ENCODE measurements around the gene CERS6.
A peak's percentile ranks its signal among the peaks of the same experiment; 100 is the strongest.

The CERS6 gene

DNA sequence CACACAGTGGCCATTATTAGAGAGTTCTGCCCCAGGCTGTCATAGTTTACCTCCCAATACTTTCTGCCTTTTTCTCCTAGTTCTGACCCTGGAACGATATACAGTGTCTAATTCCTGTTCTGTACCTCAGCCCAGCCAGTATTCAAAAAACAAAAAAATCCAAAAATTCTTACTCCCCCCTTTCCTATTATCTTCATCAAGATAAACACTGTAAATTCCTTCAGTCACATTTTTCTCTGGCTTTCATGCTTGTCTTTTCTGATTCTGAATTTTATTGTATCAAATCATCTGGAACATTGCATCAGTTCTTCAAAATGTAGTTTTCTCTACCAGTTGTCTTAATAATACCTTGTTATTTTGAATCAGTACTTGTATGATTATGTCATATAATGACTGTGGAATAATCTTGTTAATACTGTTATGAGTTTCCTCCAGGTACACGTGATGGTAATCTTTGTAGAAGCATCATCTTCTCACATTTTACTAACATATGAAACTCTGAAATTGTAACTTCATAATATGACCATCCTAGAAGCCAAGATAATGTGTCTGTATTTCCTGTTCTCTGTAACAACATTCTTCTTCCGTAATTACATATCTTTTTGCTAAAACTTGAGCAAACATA lies 267.3 kb downstream of the CERS6 start:
- intact Hi-C loops (cut with micrococcal nuclease) = no loop called here
- Mint-ChIP-seq H3K27me3 (no peaks in the 10 kb centered on the region), H3K27ac (no peak overlapping the region), H3K4me1 (ENCODE audit: low read depth) (peaks cover 4% of the 10 kb centered on the region), H3K4me3 (no peak overlapping the region), H3K36me3 (ENCODE audit: low read depth) (peaks cover 67% of the 10 kb centered on the region), H3K9me3 (no peaks in the 10 kb centered on the region)

GRCh38 chr2:168726375-168726774 lies 270.3 kb downstream of the CERS6 start:
- no peak overlapping the region for H3K4me3 Mint-ChIP-seq
- peaks cover 52% of the 10 kb centered on the region for H3K36me3 Mint-ChIP-seq (ENCODE audit: low read depth)
- no peaks in the 10 kb centered on the region for H3K9me3 Mint-ChIP-seq
- intact Hi-C loops (cut with micrococcal nuclease) = no loop called here
- H3K4me1 Mint-ChIP-seq (ENCODE audit: low read depth) = peaks cover 5% of the 10 kb centered on the region
- H3K27ac Mint-ChIP-seq = no peak overlapping the region
- H3K27me3 Mint-ChIP-seq = no peaks in the 10 kb centered on the region

DNA sequence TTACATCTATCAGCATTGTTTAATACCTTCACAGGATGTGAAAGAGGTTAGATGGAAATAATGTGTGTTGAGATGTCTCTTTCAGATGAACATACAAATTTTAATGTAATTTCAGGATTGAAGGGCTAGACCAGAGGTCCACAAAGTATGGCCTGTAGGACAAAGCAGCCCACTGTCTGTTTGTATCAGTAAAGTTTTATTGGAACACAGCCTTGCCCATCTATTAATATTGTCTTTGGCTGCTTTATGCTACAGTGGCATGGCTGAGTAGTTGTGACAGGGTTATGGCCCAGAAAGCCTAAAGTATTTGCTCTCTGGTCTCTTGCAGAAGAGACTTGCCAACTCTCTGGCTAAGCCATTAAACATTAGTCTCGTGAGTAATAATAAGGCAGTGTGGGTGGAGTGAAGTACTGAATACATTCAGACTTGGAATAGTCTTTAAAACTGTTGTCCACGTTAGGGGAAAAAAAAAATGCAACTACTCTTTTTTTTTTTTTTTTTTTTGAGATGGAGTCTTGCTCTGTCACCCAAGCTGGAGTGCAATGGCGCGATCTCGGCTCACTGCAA lies 271.9 kb downstream of the CERS6 start:
- Mint-ChIP-seq H3K9me3 (no peaks in the 10 kb centered on the region), H3K4me3 (no peak overlapping the region), H3K27me3 (no peaks in the 10 kb centered on the region), H3K36me3 (ENCODE audit: low read depth) (peaks cover 40% of the 10 kb centered on the region), H3K4me1 (ENCODE audit: low read depth) (peaks cover 19% of the 10 kb centered on the region), H3K27ac (no peak overlapping the region)
- intact Hi-C loops (cut with micrococcal nuclease) = no loop called here

GRCh38 chr2:168729455-168729854 lies 273.4 kb downstream of the CERS6 start:
- Mint-ChIP-seq H3K27ac (no peak overlapping the region), H3K9me3 (no peaks in the 10 kb centered on the region), H3K4me1 (ENCODE audit: low read depth) (peaks cover 14% of the 10 kb centered on the region), H3K4me3 (no peak overlapping the region), H3K27me3 (no peaks in the 10 kb centered on the region), H3K36me3 (ENCODE audit: low read depth) (peaks cover 33% of the 10 kb centered on the region)
- intact Hi-C loops (cut with micrococcal nuclease) = no loop called here

DNA sequence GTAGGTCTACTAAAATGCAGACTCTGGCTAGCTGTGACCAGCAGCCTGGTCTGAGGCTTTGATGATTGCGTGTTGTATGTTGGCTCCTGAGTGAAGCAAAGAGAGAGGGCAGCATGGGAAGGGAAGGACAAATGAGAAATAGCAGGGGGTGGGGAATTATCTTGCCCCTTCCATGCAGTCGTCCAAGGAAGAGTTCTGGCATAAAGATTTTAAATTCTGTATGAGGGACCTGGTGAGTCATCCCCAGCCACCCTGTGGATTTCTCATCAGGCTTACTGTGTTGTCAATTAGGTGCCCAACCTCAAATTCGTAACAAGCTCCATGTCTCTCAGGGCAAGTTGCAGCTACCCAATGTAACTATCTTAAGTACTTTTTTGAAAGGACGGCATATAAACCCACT lies 274.3 kb downstream of the CERS6 start:
- intact Hi-C loops (cut with micrococcal nuclease) = no loop called here
- Mint-ChIP-seq H3K36me3 (ENCODE audit: low read depth) (peaks cover 25% of the 10 kb centered on the region), H3K4me1 (ENCODE audit: low read depth) (peaks cover 14% of the 10 kb centered on the region)

DNA sequence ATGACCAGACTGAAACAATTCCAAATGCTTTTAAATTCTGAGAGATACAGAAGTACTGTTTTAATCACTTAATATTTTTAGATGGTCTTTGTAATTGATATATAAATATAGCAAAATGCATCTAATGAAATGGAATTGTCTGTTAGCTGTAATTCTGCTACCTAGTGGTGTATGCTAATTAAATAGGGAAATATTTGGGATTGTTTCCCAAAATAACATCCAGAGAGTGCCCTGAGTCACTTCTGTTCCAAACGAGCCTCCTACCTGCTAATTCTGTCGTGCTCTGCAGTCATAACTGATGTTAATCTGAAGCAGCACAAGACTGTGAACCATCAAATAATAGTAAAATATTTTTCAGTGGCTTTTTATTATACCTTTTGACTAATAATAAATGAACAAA lies 274.9 kb downstream of the CERS6 start:
- intact Hi-C loops (cut with micrococcal nuclease) = no loop called here
- Mint-ChIP-seq H3K27ac (no peak overlapping the region), H3K27me3 (no peaks in the 10 kb centered on the region), H3K9me3 (no peaks in the 10 kb centered on the region), H3K4me3 (no peak overlapping the region), H3K4me1 (ENCODE audit: low read depth) (peaks cover 14% of the 10 kb centered on the region), H3K36me3 (ENCODE audit: low read depth) (peaks cover 24% of the 10 kb centered on the region)

More for the DNA sequence above, 274.3 kb downstream of the CERS6 start:
- Mint-ChIP-seq H3K4me3 (no peak overlapping the region), H3K27ac (no peak overlapping the region), H3K9me3 (no peaks in the 10 kb centered on the region), H3K27me3 (no peaks in the 10 kb centered on the region)

DNA sequence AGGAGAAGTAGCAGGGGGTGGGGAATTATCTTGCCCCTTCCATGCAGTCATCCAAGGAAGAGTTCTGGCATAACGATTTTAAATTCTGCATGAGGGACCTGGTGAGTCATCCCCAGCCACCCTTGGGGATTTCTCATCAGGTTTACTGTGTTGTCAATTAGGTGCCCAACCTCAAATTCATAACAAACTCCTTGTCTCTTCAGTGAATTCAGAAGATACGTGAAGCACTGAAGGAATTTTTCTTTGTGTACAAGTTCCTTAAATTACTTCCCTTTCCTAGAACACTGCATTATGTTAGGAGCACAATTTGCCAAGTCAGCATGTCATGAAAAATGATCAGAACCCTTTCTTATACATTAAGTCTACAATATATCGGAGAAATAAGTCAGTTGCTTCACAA lies 275.5 kb downstream of the CERS6 start:
- no peaks in the 10 kb centered on the region for H3K9me3 Mint-ChIP-seq
- intact Hi-C loops (cut with micrococcal nuclease) = no loop called here

DNA sequence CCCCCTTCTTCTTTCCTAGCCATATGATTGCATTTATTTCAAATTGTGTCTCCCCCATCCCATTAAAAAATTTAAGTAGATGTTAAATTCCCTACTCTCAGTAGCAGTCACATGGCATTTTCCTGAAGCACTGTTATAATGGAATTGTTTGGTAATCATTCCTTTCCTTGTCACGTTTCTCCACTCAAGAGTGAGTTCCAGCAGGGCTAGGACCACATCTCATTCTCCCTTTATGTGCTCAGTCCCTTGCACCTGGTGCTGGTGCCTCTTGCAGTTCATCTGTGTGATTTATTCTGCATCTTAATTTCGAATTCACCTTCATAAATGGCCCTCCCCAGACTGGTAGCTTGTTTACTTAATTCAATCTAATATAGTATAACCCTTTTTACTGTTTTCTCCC lies 276.0 kb downstream of the CERS6 start:
- intact Hi-C loops (cut with micrococcal nuclease) = no loop called here
- peaks cover 14% of the 10 kb centered on the region for H3K4me1 Mint-ChIP-seq (ENCODE audit: low read depth)
- no peak overlapping the region for H3K4me3 Mint-ChIP-seq
- H3K9me3 Mint-ChIP-seq = no peaks in the 10 kb centered on the region
- peak overlapping the region; percentile 64 for H3K27ac Mint-ChIP-seq
- peaks cover 33% of the 10 kb centered on the region for H3K36me3 Mint-ChIP-seq (ENCODE audit: low read depth)
- H3K27me3 Mint-ChIP-seq = no peaks in the 10 kb centered on the region

More for the DNA sequence above, 275.5 kb downstream of the CERS6 start:
- H3K36me3 Mint-ChIP-seq (ENCODE audit: low read depth) = peaks cover 28% of the 10 kb centered on the region
- peak overlapping the region; percentile 46 for H3K4me3 Mint-ChIP-seq
- H3K27me3 Mint-ChIP-seq = no peaks in the 10 kb centered on the region
- peaks cover 14% of the 10 kb centered on the region for H3K4me1 Mint-ChIP-seq (ENCODE audit: low read depth)
- H3K27ac Mint-ChIP-seq = peak overlapping the region; percentile 64

DNA sequence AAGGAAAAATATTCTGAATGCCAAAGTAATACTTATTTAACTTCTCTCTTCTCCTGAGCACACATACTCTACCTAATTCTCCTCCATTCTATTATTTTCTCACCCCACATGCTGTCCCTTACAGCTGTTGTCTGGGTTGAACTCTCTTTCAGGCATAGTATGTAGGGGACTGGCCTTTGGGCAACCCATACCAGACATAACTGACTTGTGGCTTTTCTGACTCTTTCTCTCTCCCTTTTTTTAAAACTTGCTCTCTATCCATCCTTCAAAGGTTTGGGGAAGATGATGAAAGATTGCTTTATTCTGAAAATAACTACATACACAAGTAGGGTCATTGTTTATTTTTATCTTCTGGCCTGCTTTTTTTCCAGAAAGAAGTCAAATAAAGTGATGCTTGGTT lies 276.4 kb downstream of the CERS6 start:
- H3K27ac Mint-ChIP-seq = peak overlapping the region; percentile 64
- no peak overlapping the region for H3K4me3 Mint-ChIP-seq
- H3K27me3 Mint-ChIP-seq = no peaks in the 10 kb centered on the region
- intact Hi-C loops (cut with micrococcal nuclease) = no loop called here
- peaks cover 33% of the 10 kb centered on the region for H3K36me3 Mint-ChIP-seq (ENCODE audit: low read depth)
- peaks cover 15% of the 10 kb centered on the region for H3K4me1 Mint-ChIP-seq (ENCODE audit: low read depth)
- no peaks in the 10 kb centered on the region for H3K9me3 Mint-ChIP-seq

DNA sequence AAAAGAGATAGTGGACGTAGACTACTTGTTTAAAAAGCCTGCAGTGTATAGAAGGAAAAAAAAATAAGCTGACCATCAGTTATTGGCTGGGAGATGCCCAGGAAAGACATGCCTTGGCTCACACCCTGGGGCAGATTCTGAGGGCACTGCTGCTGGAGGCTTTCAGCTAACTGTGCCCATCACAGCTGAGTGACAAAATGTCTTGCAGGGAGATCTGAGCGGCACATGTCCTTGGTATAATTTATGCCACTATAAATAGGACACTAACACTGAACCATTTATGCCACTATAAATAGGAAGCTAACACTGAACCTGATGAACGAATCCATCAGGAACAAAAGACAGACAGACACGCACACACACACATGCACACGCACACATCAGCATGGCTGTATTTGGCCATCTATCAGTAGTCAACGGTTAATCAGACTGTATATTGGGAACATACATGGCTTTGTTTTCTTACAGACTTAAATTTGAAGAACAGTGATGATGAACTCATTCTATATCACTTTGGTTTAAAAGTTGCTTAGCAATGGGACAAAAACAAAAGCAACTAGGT lies 278.2 kb downstream of the CERS6 start:
- H3K9me3 Mint-ChIP-seq = no peaks in the 10 kb centered on the region
- H3K4me3 Mint-ChIP-seq = no peak overlapping the region
- H3K27ac Mint-ChIP-seq = no peak overlapping the region
- H3K36me3 Mint-ChIP-seq (ENCODE audit: low read depth) = peaks cover 26% of the 10 kb centered on the region
- H3K4me1 Mint-ChIP-seq (ENCODE audit: low read depth) = peaks cover 23% of the 10 kb centered on the region
- intact Hi-C loops (cut with micrococcal nuclease) = no loop called here
- H3K27me3 Mint-ChIP-seq = no peaks in the 10 kb centered on the region

- H3K36me3 Mint-ChIP-seq (ENCODE audit: low read depth) = peaks cover 30% of the 10 kb centered on the region
These were observed 280.8 kb downstream of the CERS6 start for GRCh38 chr2:168736649-168737445.

GRCh38 chr2:168738062-168738461 lies 282.0 kb downstream of the CERS6 start:
- intact Hi-C loops (cut with micrococcal nuclease) = no loop called here
- Mint-ChIP-seq H3K4me1 (ENCODE audit: low read depth) (peaks cover 9% of the 10 kb centered on the region), H3K36me3 (ENCODE audit: low read depth) (peaks cover 30% of the 10 kb centered on the region), H3K9me3 (no peaks in the 10 kb centered on the region), H3K27me3 (no peaks in the 10 kb centered on the region), H3K4me3 (no peak overlapping the region), H3K27ac (no peak overlapping the region)

More at GRCh38 chr2:168736649-168737445, 280.8 kb downstream of the CERS6 start:
- H3K9me3 Mint-ChIP-seq = no peaks in the 10 kb centered on the region
- H3K27me3 Mint-ChIP-seq = no peaks in the 10 kb centered on the region
- H3K4me3 Mint-ChIP-seq = no peak overlapping the region
- H3K4me1 Mint-ChIP-seq (ENCODE audit: low read depth) = peaks cover 18% of the 10 kb centered on the region
- no peak overlapping the region for H3K27ac Mint-ChIP-seq
- intact Hi-C loops (cut with micrococcal nuclease) = no loop called here

DNA sequence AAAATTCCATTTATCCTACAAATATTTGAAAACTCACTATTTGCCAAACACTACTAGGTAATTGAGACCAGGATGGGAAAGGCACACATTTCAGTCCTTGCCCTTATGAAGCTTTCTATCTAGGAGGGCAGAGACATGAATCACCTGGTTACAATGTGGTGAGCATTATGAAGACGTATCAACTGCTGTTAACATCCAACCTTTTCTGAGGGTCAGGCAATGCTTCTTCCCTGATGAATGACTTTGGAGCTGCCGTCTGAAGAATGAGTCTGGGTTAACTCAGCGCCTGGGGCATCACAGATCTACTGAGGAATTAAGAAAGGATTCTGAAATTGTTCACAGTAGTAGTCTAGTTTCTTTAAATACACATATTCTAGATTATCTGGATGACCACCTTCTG lies 284.3 kb downstream of the CERS6 start:
- no peaks in the 10 kb centered on the region for H3K27me3 Mint-ChIP-seq
- peaks cover 22% of the 10 kb centered on the region for H3K36me3 Mint-ChIP-seq (ENCODE audit: low read depth)
- intact Hi-C loops (cut with micrococcal nuclease) = no loop called here
- H3K27ac Mint-ChIP-seq = no peak overlapping the region
- peaks cover 9% of the 10 kb centered on the region for H3K4me1 Mint-ChIP-seq (ENCODE audit: low read depth)
- no peaks in the 10 kb centered on the region for H3K9me3 Mint-ChIP-seq
- H3K4me3 Mint-ChIP-seq = no peak overlapping the region

DNA sequence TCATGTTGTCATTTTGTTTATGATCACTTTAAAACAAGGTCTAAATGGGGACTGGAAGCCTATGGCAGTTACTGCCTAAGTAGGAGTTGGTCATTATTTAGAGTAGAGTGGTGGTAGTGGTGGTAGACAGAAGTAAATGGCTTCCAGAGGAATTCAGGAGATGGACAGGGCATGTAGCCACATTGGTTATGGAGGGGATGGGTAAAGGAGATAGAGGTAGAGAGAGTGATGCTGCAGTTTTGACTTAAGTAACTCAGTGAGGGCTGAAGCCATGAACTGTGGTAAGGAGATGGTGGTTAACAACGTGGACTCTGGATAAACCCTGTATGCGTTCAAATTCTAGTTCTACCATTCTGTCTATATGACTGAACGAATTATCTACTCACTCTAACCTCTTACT lies 284.7 kb downstream of the CERS6 start:
- no peak overlapping the region for H3K4me3 Mint-ChIP-seq
- peaks cover 9% of the 10 kb centered on the region for H3K4me1 Mint-ChIP-seq (ENCODE audit: low read depth)
- intact Hi-C loops (cut with micrococcal nuclease) = no loop called here

More for the DNA sequence above, 284.7 kb downstream of the CERS6 start:
- H3K9me3 Mint-ChIP-seq = no peaks in the 10 kb centered on the region
- H3K27me3 Mint-ChIP-seq = no peaks in the 10 kb centered on the region
- peaks cover 26% of the 10 kb centered on the region for H3K36me3 Mint-ChIP-seq (ENCODE audit: low read depth)
- no peak overlapping the region for H3K27ac Mint-ChIP-seq
